Body of pancreas (tissue), 4 donors: ENCODE data around the gene CD177.
"Not testable (repeated sequence)": the region's sequence is repeated elsewhere in the genome, so short reads cannot be mapped to it uniquely, and the experiment has no call there.

Experiments
- CTCF ChIP-seq, 7 experiments: fragments of 450-650 bp in 4 of 7; fragments of 200-600 bp in 3 of 7; sonication (generic) in 3 of 7; IDR thresholded peaks; one replicate each; pipeline ENCODE4 v1.5.1; 2016 to 2019; ENCODE audit warnings: antibody characterized with exemption in 7 of 7
- POLR2A ChIP-seq, 3 donors: fragments of 450-650 bp; IDR thresholded peaks; one replicate each; pipeline ENCODE4 v1.6.1; 2016; ENCODE audit warnings: antibody characterized with exemption in 3 of 3, mild to moderate bottlenecking in 2 of 3

GRCh38 chr19:43383759-43384158 is 30.3 kb downstream of the CD177 start:
- not testable (repeated sequence) for TF ChIP-seq CTCF, POLR2A (IDR thresholded peaks at IDR 0.05)
